VCaP (cell line): ENCODE results near the gene RAB36.
A peak's percentile ranks its signal among the peaks of the same experiment; 100 is the strongest.

ENCODE experiments used
- H3K27ac ChIP-seq: fragments of 450-650 bp; 2 replicates; pipeline ENCODE4 v1.5.1; 2017
- TF ChIP-seq, protein P1 (sequence below): fragments of 450-650 bp; conservative IDR thresholded peaks from 2 replicates; pipeline ENCODE4 v1.5.1; 2017; ENCODE audit warnings: mild to moderate bottlenecking, moderate library complexity

The RAB36 gene

DNA sequence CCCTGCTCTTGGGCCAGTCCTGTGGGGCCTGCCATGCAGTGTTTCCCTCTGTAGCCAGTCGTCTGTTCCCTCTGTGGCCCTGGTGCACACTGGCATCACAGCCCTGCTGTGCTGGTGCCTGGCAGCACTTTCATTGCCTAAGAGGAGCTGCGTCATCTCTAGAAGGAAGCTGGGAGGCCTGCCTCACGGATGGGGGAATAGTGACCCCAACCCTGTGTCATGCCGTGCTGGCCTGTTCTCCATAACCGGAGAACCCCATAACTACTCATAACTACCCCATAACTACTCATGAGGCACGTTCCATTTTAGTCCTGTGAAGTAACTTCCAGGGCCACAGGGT is 14.0 kb downstream of the RAB36 start:
- TF ChIP-seq, protein P1, sequence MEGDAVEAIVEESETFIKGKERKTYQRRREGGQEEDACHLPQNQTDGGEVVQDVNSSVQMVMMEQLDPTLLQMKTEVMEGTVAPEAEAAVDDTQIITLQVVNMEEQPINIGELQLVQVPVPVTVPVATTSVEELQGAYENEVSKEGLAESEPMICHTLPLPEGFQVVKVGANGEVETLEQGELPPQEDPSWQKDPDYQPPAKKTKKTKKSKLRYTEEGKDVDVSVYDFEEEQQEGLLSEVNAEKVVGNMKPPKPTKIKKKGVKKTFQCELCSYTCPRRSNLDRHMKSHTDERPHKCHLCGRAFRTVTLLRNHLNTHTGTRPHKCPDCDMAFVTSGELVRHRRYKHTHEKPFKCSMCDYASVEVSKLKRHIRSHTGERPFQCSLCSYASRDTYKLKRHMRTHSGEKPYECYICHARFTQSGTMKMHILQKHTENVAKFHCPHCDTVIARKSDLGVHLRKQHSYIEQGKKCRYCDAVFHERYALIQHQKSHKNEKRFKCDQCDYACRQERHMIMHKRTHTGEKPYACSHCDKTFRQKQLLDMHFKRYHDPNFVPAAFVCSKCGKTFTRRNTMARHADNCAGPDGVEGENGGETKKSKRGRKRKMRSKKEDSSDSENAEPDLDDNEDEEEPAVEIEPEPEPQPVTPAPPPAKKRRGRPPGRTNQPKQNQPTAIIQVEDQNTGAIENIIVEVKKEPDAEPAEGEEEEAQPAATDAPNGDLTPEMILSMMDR, result no peak
- H3K27ac ChIP-seq, result no peak overlapping the region

DNA sequence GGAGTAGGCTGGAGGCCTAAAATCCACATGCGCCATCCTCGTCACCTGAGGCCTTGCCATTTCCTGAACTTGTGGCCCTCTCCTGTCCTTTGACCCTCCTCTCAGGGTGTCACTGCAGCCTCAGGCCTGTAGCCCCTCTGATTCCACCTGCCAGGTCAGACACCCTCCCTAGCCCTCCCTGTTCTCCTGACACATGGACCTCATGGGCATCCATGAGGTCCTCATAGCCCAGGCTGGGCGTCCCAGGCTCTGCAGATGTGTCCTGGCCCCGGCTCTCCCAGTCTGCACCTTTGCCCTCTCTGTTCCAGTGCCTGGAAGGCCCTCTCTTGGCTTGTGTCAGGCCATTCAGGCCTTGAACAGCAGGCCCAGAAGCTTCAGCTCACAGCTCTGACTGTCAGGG is 15.8 kb downstream of the RAB36 start:
- H3K27ac ChIP-seq, result peak overlapping the region; percentile 83; the same call in 1 of the 2 replicates
- TF ChIP-seq, protein P1, result no peak

DNA sequence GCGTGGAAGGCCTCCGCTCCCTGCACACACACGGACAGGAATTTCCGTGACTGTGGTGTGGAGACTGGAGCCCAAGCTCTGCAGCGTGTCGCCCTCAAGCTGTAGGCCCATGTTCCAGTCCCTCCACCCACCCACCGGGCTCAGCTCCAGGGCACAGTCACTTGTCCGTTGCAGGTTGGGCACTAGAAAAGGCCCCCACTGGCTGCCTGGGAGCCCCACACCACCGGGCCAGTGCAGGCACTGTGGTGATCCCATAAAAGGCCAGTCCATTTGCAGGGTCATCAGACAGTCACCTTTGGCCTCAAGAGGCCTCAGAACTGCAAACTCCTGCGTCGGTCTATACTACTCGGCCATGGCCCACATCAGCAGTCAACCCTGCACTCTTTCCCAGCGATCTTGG is 16.3 kb downstream of the RAB36 start:
- peak overlapping the region; percentile 83; the same call in 1 of the 2 replicates for H3K27ac ChIP-seq
- TF ChIP-seq, protein P1, result no peak

DNA sequence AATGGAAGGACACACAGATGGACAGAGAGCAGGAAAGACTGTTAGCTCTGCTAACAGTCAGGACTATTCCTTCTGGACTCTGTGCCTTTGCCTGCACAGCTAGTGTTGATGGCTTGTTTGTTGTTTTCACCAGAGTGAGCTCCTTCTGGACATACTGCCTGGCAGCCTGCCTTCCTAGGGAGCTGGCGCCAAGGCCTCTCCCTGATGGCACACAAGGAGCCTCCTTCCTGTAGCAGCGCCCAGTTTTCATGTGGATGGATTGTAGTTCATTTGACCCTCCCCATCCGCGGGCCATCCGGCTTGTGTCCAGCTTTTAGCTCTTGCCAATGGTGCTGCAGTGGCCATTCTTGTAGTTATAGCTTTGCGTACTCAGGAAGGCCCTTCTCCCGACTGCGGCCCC is 18.4 kb downstream of the RAB36 start:
- TF ChIP-seq, protein P1, result no peak
- H3K27ac ChIP-seq, result peak overlapping the region; percentile 83

DNA sequence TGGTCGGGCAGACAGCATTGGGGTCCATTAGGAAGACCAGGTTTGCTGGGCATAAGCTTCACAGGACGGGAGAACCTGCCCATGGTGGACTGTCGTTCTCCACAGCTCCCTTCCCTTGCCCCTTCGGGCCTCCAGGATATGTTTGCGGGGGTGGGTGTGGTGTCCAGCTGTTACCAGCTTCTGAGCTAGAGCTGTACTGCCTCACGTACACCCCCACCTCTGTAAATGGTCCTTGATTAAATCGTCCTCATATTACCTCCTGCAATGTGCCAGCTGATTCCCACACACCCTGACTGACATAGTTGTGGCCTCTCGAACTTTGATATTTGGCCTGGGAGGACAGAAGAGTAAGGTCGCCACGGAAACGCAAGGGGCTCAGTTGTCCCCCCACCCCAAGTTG is 18.8 kb downstream of the RAB36 start:
- TF ChIP-seq, protein P1, result no peak
- peak overlapping the region; percentile 83 for H3K27ac ChIP-seq

DNA sequence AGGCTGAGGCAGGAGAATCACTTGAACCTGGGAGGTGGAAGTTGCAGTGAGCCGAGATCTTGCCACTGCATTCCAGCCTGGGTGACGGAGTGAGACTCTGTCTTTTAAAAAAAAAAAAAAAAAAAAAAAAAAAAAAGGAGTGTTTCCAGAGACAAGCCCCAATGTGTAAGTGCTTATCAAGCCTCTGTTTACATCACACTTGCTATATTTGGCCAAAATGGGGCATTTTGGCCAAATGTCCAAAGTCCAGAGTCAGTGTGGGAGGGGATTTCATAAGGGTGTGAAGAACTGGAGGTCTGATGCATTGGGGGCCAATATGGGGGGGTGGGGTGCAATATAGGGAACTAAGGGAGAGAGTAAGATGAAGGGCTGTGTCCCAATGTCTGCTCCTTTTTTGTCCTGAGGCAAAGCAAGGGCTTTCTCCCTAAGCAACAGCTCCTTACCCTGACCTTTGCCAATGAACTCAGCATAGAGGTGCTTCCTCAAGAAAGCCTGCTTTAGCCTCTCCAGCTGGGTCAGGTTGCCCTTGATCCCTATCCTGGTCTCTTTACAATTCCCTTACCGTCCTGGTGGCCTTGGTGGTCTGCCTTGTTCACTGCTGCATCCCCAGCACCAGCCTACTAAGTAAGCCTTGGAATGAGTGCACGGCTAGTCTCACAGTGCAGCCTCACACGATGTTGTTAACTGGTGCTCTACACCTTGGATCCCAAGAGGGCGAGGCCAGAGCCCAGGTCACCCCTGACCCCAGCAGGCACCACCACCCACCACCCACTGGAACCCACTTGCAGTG is 21.0 kb downstream of the RAB36 start:
- TF ChIP-seq, protein P1, result no peak
- H3K27ac ChIP-seq, result no peak overlapping the region

DNA sequence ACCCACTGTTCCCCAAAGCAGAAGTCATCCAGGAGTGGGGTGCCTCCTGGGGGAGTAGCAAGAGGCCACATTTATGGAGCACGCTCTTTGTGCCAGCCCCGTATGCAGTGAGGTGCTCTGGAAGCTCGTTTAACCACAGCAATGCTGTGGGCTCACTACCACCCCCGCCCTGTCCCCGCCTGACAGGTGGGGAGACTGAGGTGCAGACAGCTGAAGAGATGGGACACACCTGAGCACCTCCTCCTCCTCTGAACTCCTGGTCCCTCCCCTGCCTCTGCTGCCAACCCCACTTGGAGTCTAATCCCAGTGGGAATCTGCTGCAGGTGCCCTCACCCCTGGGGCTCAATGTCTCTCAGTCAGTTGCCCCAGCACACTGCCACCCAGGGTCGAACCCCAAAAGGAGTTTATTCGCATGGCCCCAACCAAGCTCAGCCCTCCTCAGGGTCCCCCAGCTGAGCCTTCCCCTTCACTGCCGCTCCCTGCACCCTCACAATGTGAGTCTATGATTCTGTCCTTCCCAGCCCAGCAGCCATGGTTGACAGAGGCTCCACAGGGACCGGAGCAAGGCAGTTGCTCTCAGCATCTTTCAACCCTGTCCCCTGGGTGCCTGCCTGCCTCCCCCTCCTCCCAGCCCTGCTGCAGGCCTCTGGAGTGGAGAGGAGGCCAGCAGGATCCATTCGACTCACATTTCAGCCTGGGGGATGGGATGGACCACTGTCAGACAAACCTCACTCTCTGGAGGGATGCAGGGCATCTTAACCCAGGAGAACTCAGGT is 21.8 kb downstream of the RAB36 start:
- H3K27ac ChIP-seq, result no peak overlapping the region
- TF ChIP-seq, protein P1, result no peak
